ENCODE data around the gene SRD5A3. TPM values are rescaled to one million over a fixed set of nuclear protein-coding genes. Genes with fewer than 3 reads are reported as not detected.

The SRD5A3 gene
- total RNA-seq, 1 experiment from 2014 or later: 24.0 TPM

DNA sequence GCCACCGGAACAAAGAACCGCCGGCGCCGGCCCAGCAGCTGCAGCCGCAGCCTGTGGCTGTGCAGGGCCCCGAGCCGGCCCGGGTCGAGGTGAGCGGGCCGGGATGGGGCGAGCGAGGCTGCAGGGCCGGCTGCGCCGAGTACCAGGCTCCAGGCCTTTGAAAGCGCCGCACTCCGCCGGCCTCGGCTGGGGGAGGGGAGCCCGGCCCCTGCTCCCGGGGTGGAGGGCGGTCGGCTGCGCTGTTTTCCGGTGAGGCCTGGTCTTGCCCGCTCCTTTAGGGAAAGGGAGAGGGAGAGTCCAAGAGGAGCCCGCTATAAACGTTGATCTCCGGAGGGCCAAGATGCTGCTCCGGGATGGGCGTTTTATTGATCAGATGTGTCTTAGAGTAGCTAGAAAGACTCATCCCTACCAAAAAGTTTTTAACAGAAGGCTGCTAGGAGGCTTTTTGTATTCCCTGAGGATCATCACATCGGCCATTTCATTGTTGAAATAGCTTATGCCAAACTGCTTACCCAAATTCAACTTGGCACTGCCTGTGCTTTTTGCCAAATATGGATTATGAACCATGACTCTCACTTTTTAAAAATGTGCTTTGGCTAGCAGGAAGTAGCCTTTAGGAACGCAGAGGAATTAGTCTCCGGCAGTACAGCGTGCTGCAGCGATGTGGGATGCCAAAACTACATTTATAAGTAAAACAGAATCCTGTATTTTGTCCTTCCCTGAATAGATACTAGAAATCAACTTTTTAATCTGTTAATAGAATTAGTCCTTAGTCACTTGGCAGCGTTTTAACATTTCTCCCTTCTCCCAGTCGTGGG is 50.5 kb downstream of the SRD5A3 start (continued):
- TF ChIP-seq SMAD3 (CRISPR knock-in tag; IDR thresholded peaks at IDR 0.05; ENCODE audit: borderline replicate concordance): no peak
- TF ChIP-seq, protein P1, sequence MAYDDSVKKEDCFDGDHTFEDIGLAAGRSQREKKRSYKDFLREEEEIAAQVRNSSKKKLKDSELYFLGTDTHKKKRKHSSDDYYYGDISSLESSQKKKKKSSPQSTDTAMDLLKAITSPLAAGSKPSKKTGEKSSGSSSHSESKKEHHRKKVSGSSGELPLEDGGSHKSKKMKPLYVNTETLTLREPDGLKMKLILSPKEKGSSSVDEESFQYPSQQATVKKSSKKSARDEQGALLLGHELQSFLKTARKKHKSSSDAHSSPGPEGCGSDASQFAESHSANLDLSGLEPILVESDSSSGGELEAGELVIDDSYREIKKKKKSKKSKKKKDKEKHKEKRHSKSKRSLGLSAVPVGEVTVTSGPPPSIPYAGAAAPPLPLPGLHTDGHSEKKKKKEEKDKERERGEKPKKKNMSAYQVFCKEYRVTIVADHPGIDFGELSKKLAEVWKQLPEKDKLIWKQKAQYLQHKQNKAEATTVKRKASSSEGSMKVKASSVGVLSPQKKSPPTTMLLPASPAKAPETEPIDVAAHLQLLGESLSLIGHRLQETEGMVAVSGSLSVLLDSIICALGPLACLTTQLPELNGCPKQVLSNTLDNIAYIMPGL (CRISPR knock-in tag; IDR thresholded peaks at IDR 0.05): peak; percentile 2; the same call in 1 of the 2 replicates
- no peak for TF ChIP-seq MYBL2 (CRISPR knock-in tag; IDR thresholded peaks at IDR 0.05)
- TF ChIP-seq JUN (CRISPR knock-in tag; IDR thresholded peaks at IDR 0.05): peak; percentile 38; the same call in 1 of the 2 replicates
- TF ChIP-seq, protein P2, sequence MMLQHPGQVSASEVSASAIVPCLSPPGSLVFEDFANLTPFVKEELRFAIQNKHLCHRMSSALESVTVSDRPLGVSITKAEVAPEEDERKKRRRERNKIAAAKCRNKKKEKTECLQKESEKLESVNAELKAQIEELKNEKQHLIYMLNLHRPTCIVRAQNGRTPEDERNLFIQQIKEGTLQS (CRISPR knock-in tag; conservative IDR thresholded peaks at IDR 0.05): no peak
- 0 out of 2 replicates have a peak, but pooled peaks have one; percentile 4 for TF ChIP-seq ZNF317 (CRISPR knock-in tag; IDR thresholded peaks at IDR 0.05; ENCODE audit: borderline replicate concordance, low read depth)

DNA sequence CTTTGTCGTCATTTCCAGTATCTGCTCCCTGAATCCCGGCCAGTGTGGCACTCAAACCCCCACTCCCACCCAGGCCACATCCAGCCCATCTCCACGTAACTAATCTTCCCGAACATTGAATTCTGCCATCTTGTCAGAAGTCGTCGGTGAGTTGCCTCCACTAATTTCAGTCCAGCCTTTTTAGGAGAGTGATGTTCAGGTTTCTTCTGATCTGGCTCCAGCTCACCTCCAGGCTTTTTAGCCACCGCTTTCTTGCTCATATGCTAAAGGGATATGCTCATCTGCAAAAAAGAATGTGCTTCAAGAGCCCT is 51.0 kb downstream of the SRD5A3 start:
- POLR2A ChIA-PET: no interaction called here
- Mint-ChIP-seq H3K9me3 (no peaks in the 10 kb centered on the region), H3K27ac (peak overlapping the region; percentile 96), H3K4me3 (peak overlapping the region; percentile 91), H3K4me1 (peaks cover 35% of the 10 kb centered on the region), H3K36me3 (peaks cover 28% of the 10 kb centered on the region), H3K27me3 (ENCODE audit: low read depth) (peaks cover 2% of the 10 kb centered on the region; the same call in 1 of the 2 replicates)
- ATAC-seq (no peak), DNase-seq (ENCODE audit: low spot score) (no peak)
- no peak for TF ChIP-seq SMAD3 (CRISPR knock-in tag; IDR thresholded peaks at IDR 0.05; ENCODE audit: borderline replicate concordance)
- no peak for TF ChIP-seq SOX15 (CRISPR knock-in tag; IDR thresholded peaks at IDR 0.05)
- no peak for TF ChIP-seq NR2C2 (CRISPR knock-in tag; IDR thresholded peaks at IDR 0.05)
- TF ChIP-seq NFE2L1 (CRISPR knock-in tag; IDR thresholded peaks at IDR 0.05): no peak
- CTCF ChIA-PET: interaction anchor here (2.9 kb wide), 1 partner anchor 213 kb away, joined by 7 read pairs; no protein-coding TSS in a partner anchor

DNA sequence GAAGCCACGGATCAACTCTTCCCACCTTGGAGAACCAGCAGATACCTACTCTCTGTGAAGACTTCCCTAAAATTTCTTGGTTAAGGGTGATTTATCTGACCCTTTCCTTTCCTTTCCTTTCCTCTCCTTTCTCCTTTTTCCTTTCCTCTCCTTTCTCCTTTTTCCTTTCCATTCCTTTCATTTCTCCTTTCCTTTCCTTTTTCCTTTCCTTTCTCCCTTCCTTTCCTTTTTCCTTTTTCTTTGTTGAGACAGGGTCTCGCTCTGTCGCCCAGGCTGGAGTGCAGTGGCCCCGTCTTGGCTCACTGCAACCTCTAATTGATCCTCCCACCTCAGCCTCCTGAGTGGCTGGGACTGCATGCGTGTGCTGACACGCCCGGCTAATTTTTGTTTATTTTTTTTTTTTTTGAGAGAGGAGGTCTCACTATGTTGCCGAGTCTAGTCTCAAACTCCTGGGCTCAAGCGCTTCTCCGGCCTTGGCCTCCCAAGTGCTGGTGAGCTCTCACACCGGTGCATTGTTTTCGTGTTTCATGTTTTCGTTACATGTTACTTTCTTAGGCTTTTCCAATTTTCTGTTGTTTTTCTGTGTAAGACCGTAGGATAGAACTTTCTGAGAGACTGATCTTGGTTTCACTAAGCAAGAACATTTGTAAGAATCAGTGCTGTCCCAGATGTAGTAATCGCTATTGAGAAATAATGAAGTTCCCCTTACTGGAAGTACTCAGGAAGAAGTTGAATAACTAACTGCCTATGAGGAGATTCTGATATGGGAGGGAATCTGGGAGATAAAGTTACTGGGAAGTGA is 51.7 kb downstream of the SRD5A3 start:
- no peak for ATAC-seq
- peaks cover 35% of the 10 kb centered on the region for H3K4me1 Mint-ChIP-seq

More for the DNA sequence above, 51.7 kb downstream of the SRD5A3 start:
- H3K36me3 Mint-ChIP-seq: peaks cover 28% of the 10 kb centered on the region
- peak overlapping the region; percentile 96 for H3K27ac Mint-ChIP-seq
- H3K9me3 Mint-ChIP-seq: no peaks in the 10 kb centered on the region
- peak; percentile 93 for TF ChIP-seq ZNF121 (CRISPR knock-in tag; IDR thresholded peaks at IDR 0.05)
- TF ChIP-seq, protein P3, sequence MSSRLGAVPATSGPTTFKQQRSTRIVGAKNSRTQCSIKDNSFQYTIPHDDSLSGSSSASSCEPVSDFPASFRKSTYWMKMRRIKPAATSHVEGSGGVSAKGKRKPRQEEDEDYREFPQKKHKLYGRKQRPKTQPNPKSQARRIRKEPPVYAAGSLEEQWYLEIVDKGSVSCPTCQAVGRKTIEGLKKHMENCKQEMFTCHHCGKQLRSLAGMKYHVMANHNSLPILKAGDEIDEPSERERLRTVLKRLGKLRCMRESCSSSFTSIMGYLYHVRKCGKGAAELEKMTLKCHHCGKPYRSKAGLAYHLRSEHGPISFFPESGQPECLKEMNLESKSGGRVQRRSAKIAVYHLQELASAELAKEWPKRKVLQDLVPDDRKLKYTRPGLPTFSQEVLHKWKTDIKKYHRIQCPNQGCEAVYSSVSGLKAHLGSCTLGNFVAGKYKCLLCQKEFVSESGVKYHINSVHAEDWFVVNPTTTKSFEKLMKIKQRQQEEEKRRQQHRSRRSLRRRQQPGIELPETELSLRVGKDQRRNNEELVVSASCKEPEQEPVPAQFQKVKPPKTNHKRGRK (CRISPR knock-in tag; IDR thresholded peaks at IDR 0.05; ENCODE audit: borderline replicate concordance): peak; percentile 84; the same call in 1 of the 2 replicates
- TF ChIP-seq, protein P4, sequence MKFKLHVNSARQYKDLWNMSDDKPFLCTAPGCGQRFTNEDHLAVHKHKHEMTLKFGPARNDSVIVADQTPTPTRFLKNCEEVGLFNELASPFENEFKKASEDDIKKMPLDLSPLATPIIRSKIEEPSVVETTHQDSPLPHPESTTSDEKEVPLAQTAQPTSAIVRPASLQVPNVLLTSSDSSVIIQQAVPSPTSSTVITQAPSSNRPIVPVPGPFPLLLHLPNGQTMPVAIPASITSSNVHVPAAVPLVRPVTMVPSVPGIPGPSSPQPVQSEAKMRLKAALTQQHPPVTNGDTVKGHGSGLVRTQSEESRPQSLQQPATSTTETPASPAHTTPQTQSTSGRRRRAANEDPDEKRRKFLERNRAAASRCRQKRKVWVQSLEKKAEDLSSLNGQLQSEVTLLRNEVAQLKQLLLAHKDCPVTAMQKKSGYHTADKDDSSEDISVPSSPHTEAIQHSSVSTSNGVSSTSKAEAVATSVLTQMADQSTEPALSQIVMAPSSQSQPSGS (CRISPR knock-in tag; IDR thresholded peaks at IDR 0.05; ENCODE audit: borderline replicate concordance, low read depth): no peak
- CTCF ChIA-PET: interaction anchor here (1.7 to 2.9 kb wide), 3 partner anchors 52 to 427 kb away, joined by 5 to 7 read pairs (median 6); partner anchors contain the start of gene SRD5A3
- H3K4me3 Mint-ChIP-seq: peak overlapping the region; percentile 91
- DNase-seq (ENCODE audit: low spot score): no peak
- H3K27me3 Mint-ChIP-seq (ENCODE audit: low read depth): peaks cover 2% of the 10 kb centered on the region; the same call in 1 of the 2 replicates
- POLR2A ChIA-PET: no interaction called here

Measured in WTC11 (cell line).